GM18867 (cell line): ENCODE results near the gene OBSL1.

Source experiments
- ATAC-seq: cut with Tn5 transposase; IDR thresholded peaks from one replicate; pipeline ENCODE4 v1.9.1; 2021; ENCODE audit warnings: mild to moderate bottlenecking, moderate library complexity; ENCODE audit not compliant: unreplicated experiment

Gene OBSL1

DNA sequence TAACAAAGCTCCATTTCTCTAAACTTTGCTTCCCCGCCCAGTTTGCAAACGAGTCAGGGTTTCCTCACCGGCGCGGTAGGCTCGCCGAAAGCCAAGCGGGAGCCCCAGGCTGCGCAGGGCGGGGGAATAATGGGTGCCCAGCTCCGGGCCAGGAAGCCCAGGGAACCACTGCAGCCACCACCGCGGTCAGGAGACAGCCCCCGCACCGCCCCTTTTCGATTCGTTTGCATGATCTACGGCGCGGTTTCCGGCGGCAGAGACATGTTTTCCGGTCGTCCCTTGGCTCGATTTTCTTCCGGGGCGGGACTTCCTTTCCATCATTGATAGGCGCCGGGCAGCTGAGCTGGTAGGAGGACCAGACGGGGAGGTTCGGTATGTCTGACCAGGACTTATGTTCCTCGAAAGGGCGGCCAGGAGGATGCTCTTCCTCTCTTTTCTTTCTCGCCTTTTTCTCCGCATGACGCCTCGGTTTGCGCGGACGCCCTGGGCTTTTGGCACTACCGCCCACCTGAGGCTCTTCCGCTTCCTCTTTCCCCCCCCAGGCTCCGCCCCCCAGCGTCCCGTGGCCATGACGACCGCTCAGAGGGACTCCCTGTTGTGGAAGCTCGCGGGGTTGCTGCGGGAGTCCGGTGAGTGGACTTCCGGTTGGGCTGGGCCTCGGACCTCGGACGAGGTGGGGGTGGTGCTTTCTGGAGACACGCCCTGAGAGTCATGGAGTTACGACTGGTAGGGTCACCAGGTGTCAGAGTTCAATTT lies 26.4 kb upstream of the OBSL1 start, which contains the start of gene STK11IP:
STK11IP (plus strand) TSS at position 306 of the 756 bp plus-strand sequence; CDS start at position 569, 263 bp downstream.
- ATAC-seq: peak; percentile 90

DNA sequence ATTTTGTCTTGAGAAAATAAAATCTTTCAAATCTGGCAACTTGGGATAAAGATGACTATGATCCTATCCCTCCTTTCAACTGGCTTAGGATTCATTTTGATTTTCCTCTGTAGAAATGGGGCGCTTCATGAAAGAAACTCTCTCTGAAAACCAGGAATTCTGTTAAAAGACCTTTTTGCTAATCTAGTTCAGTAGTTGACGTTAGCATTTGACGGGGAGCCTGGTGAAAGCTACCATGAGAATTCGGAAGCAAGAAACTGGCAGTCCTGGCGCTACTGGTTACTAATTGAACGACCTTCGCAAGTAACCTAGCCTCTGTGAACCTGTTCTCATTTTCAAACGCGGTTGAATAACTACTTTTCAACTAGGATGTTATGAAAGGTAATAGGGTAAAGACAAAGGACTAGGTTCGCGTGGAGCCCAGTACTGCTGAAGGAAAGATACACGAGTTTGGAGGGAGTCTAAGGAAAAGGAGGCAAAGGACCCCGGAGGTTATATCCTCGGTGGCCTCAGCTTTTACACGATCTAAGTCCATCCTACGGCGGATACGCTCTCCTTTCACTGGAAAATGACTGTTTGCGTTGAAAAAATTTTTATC lies 25.7 kb upstream of the OBSL1 start:
- no peak for ATAC-seq

DNA sequence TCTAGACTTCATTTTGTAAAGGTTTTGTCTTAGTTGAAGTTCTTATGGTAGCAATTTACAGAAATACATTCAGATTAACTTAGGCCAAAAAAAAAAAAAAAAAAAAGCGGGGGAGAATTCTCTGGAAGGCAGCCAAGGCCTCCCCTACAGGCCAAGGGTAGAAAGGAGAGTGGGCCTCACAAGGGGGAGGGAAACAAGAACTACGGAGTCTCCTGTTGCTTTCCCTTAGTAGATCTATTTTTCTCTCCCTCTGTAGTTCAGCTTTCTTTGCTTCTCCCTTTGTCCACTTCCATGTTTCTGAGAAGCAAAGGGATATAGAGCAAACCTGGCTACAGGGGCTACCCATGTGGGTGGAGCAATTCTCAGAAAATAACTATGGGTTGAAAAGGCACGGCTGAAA lies 23.9 kb upstream of the OBSL1 start:
- ATAC-seq: no peak

DNA sequence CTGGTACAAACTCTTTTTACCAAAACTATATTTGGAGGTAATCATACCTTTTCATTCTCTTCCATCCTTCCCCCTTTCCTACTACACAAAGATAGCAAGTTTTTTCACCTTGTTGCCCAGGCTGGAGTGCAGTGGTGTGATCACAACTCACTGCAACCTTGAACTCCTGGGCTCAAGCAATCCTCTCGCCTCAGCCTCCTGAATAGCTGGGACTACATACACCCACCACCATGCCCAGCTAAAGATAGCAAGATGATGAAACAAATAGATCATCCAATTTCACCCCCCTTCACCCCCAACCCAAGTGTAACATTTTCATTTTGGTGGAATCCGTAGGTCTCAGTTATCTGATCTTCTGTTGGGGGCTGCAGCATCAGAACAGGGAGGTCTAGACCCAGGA lies 21.8 kb upstream of the OBSL1 start:
- ATAC-seq: no peak

DNA sequence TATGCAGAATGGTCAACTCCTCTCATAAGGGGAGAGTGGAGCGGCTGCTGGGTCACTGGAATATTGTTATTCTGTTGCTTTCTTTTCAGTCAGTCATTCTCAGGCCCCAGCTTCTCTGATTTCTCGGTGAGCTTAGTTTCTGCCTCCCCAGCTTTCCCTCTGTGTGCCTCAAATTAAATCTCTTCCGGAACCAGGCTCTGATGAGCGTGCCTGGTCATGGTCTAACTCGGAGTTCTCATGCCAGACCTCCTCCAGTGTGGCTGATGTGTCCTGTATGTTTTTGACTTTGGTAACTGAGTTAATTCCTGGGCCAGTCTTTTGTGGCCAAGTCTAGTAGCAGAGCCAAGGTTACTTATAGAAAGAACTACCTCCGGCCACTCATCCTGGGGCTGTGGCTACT lies 21.4 kb upstream of the OBSL1 start:
- no peak for ATAC-seq

DNA sequence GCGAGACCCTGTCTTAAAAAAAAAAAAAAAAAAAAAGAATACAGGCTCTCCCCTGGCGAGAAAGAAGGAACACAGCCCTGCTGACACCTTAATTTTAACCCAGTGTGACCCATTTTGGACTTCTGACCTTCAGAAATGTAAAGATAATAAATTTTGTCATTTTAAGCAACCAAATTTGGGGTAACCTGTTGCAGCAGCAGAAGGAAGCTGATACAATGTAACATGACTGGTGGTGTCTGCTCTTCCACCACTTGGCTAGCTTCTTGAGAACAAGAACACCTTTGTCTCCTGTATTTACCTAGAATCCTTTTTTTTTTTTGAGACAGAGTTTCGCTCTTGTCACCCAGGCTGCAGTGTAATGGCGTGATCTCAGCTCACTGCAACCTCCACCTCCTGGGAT lies 19.8 kb upstream of the OBSL1 start:
- no peak for ATAC-seq

DNA sequence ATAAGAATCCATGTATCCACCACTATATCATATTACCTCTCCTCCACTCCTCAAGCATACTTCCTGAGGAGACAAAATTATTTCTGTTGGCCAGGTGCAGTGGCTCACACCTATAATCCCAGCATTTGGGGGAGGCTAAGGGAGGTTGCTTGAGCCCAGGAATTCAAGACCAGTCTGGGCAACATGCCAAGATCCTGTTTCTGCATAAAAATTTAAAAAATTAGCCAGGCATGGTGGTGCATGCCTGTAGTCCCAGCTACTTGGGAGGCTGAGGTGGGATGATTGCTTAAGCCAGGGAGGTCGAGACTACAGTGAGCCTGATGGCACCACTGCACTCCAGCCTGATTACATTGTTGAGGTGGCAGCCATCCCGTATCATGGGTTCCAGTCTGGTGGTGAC lies 10.0 kb upstream of the OBSL1 start:
- no peak for ATAC-seq

DNA sequence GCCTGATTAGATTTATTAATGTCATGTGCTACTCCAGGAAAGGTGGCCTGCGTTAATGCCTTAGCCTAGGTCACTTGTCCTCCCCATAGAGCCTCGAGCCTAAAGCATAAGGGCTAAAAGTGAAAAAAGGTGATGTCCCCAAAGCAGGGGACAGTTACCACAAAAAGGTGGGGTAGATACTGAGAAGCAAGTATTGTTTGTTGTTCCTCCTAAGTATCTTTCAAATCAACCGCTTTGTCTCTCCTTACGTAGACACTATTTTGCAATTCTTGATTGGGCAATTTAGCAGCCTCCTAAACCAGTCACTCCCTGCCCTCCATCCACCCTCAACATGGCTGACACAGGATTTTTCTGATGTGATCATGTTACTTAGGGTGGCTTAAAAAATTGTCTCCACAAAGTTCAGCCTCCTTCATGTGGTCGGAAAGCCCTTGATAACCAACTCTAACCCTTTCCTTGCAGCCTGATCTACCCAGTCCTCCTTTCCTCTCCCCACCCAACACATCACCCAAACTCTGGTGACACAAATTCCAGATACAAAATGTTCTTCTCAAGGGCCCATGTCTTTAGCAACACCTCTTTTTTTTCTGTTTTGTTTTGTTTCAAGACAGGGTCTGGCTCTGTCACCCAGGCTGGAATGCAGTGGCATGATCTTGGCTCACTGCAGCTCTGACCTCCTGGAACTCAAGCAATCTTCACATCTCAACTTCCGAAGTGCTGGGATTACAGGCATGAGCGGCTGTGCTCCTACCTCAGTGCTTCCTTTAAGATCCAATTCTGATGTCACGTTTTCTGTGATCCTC lies 7.7 kb upstream of the OBSL1 start:
- ATAC-seq: no peak

DNA sequence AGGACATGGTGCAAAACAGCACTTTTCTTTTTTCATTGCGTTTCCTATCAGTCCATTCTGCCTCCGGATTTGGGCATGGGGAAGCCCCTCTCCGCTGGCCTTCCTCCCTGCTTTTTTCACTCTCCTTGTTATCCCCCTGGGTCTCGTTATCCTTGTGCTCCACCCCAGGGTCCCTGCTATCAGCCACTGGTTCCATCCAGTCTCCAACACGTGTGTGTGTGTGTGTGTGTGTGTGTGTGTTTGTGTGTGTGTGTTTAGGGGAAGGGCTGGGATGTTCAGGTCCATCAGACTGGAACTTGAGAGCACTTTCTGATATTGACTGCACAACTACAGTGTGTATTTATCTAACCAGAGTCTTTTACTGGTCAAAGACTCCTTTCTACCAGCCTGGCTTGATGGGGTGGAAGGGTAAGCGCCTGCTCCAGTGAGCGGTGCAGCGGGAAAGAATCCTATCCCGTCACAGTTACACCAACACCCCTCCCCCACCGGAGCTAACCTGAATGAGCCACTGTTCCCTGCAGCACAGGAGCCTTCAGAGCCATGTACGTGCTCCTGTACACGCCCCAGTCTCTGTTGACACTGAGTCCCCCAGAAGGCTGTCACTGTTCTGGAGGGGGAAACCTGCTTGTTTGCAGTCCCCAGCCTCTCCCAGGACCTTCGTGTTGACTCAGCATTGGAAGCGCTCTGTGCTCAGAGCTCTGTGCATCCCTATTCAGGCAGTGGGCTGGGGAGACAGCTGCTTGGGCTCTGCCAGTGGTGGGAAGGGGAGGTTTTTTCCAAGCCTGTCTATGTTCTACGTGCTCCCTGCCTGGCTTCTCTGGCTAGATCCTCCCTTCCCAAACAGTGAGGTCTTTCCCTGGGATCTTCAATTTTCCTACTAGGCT lies 5.4 kb upstream of the OBSL1 start:
- no peak for ATAC-seq

DNA sequence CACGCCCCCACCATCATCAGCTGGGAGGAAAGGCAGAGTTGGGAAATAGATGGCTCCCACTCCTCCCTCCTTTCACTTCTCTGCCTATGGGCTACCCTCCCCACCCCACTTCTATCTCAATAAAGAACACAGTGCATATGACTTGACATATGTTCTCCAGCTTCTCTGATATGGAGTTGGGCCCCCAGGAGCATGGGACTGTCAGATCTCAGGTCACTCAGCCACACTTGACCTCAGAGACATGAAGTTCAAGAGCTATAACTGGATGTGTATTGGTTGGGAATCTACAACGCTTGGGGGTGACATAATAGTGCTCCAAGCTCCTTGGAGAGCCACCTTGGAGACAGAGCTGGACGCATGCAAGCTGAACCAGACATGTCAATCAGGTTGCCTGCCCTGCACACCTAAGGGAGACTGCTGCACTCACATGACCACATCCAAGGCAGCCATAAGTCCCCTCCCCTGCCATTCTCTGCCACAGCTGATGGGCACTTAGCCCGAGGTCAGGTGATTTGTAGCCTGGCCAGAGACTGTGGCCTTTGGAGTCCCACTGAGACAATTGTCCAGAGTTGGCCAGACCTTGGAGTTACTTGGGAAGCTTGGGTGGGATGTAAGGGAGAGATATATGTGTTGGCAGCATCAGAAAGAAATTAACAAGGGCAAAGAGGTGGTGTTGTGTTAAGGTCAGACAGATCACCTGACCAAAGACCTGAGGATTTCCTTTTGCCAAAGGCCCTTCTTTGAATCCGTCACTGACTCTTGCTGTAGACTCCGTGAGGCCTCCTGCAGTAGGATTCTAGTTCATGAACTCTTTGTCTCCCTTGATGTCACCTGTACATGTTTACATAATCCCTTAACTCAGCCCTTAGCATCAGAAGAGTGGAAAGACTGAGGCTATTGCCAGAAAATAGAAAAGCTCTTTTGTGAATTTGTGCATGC lies 4.5 kb upstream of the OBSL1 start:
- no peak for ATAC-seq

DNA sequence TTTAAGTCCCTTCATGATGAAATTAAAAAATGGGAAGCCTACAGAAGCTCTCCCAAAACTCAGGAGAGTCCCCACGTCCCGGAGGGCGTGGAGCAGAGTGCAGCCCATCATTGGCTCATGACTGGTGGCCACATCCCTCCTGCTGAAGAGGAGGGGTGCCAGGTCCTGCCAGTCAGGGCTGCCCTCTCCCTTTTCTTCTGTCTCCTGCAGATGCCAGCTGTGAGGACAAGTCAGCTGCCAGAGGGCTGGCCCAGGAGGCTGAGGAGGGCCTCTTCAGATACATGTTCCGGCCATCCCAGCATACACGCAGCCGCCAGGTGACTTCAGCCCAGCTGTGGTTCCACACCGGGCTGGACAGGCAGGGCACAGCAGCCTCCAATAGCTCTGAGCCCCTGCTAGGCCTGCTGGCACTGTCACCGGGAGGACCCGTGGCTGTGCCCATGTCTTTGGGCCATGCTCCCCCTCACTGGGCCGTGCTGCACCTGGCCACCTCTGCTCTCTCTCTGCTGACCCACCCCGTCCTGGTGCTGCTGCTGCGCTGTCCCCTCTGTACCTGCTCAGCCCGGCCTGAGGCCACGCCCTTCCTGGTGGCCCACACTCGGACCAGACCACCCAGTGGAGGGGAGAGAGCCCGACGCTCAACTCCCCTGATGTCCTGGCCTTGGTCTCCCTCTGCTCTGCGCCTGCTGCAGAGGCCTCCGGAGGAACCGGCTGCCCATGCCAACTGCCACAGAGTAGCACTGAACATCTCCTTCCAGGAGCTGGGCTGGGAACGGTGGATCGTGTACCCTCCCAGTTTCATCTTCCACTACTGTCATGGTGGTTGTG lies 3.4 kb upstream of the OBSL1 start:
- no peak for ATAC-seq

DNA sequence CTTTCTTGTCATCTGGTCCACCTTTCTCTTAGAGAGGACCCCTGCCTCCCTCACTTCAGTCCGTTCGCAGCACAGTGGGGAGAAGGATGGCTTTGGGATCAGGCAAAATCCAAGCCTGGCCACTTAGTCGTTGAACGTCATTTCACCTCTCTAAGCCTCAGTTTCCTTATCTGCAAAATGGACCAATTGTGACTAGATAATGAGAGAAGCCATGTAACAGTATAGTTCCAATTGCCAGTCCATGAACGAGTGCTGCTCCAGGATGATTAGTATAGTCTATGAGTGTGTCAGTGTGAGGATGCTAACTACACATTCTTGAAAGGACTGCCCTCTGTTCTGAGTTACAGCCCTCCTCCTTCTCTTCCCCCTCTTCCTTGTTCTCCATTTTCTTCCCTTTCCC lies 1.8 kb upstream of the OBSL1 start:
- ATAC-seq: no peak

DNA sequence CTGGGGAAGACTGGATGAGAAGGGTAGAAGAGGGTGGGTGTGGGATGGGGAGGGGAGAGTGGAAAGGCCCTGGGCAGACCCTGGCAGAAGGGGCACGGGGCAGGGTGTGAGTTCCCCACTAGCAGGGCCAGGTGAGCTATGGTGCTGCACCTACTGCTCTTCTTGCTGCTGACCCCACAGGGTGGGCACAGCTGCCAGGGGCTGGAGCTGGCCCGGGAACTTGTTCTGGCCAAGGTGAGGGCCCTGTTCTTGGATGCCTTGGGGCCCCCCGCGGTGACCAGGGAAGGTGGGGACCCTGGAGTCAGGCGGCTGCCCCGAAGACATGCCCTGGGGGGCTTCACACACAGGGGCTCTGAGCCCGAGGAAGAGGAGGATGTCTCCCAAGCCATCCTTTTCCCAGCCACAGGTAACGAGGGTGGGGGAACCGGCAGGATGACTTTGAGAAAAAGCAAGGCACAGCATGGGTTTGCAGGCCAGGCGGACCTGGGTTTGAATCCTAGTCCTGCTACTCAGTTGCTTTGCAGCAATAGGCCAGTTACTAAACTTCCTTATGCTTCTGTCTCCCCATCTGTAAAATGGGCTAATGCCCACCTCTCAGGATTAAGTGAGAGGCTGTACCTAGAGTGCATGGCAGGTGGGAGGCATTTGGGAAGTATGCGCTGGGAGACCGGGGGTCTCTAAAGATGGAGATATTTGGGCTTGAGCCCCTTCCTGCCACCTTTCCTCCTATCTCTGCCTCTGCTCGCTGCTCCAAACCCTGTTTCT lies 1.1 kb upstream of the OBSL1 start, which contains the start of gene INHA:
INHA (plus strand) TSS at position 74 of the 765 bp plus-strand sequence; CDS start at position 139, 65 bp downstream.
- ATAC-seq: no peak

DNA sequence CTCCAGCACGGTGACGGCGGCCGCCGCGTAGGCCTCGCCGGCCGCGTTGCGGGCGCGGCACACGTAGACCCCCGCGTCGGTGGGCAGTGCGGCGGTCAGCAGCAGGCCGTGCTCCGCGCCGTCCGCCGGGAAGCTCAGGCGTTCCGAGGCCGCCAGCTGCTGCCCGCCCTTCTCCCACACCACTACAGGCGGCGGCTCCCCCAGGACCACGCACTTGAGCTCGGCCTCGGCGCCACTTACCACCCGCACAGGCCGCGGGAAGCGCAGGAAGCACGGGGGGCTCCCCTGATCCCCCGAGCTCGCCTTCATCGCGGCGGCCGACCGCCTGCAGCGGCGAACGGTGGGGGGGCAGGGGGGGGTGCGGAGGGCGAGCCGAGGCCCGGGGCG lies 422 bp downstream of the OBSL1 start:
- ATAC-seq: no peak

DNA sequence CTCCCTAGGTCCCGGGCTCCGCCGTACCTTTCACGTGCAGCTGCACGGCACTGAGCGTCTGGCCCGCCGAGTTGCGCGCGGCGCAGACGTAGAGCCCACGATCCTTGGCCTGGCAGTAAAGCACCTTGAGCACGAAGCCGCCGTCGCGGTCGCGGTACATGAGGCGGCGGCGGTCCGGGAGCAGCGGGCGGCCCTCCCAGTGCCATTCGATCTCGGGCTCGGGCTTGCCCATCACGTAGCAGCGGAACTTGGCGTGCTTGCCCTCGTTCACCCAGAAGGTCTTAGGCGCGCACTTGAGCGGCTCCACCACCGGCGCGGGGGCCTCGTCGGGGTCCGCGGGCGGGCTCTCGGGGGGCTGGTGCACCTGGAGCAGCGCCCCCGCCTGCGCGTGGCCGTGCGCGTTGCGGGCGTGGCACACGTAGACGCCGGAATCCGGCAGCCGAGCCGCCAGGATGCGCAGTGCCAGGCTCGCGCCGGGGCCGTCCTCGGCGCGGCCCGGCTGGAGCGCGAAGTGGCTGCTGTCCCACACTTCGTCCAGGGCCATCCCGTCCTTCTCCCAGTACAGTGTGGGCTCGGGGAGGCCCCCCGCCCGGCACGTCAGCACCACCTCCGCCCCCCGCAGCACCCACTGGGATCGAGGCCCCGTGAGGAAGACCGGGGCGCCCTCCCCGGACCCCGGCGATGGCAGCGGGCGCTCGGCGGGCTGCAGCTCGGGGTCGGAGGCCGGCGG lies 980 bp downstream of the OBSL1 start:
- no peak for ATAC-seq

DNA sequence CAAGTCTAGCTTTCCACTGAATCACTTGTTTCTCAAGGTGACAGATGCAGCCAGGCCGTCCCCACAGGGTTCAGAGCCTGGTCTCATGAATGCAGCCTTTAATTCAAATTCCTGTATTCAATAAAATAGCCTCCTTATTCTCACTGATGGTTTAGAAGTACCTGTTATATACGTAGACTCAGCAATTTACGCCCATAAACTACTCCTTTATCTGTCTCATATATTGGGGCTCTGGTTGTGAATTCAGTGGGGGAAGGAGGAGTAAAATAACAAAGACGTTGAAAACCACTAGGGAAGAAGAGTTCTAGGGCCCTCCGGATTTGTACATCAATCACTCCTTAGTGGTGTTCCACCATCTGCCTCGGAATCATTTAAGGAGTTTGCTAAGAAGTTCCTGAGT lies 1.7 kb downstream of the OBSL1 start:
- ATAC-seq: no peak

DNA sequence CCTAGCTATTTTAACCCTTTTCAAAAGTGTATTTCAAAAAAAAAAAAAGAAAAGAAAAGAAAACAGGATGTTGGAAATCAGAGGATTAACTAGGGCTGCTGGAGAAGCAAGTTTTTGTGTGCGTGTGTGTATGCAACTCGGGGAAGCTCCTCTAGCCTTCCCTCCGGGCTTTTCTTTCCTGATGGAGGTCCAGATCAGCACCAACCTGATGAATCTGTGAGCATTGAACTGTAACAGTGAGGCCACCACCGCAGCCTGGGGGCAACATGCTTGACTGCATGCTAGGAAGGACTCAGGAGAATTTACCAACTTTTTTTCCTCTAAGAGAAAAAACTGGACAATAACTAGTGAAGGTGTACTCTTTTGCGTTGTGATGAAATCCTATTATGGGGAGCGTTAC lies 2.3 kb downstream of the OBSL1 start:
- no peak for ATAC-seq
